ENCODE results near the gene GET3.

- TF ChIP-seq EP300 (IDR thresholded peaks at IDR 0.05; ENCODE audit: borderline replicate concordance in 1 of 2, low read depth in 1 of 2, low read length in 1 of 2) (no peak), CTCF (IDR thresholded peaks at IDR 0.05) (no peak), TAF1 (IDR thresholded peaks at IDR 0.05; ENCODE audit: borderline replicate concordance, low read depth, low read length) (no peak)
These were observed 14.3 kb downstream of the GET3 start, which contains the start of gene BEST2 for GRCh38 chr19:12751635-12752034.
